SK-N-SH treated with all-trans-retinoic acid at 6 μM for 48 hours (cell line): ENCODE results near the gene NDRG3.

Experiments used
- ARNTL ChIP-seq: fragments of 450-650 bp; formaldehyde crosslinking; IDR thresholded peaks from 2 replicates; pipeline ENCODE4 v1.5.0; 2020; ENCODE audit warnings: low read depth, mild to moderate bottlenecking, moderate library complexity, borderline replicate concordance
- CREB5 ChIP-seq: fragments of 250-450 bp; sonication (Bioruptor Pico); IDR thresholded peaks from 2 replicates; pipeline ENCODE4 v1.5.1; 2020; ENCODE audit warnings: low read depth, mild to moderate bottlenecking, moderate library complexity
- CSRNP3 ChIP-seq: fragments of 250-450 bp; sonication (Bioruptor Pico); IDR thresholded peaks from 2 replicates; pipeline ENCODE4 v1.5.1; 2021; ENCODE audit warnings: mild to moderate bottlenecking, moderate library complexity
- GLIS3 ChIP-seq: fragments of 250-450 bp; sonication (Bioruptor Pico); IDR thresholded peaks from 2 replicates; pipeline ENCODE4 v1.5.0; 2020; ENCODE audit warnings: mild to moderate bottlenecking, moderate library complexity
- PATZ1 ChIP-seq: fragments of 250-450 bp; sonication (Bioruptor Pico); IDR thresholded peaks from 2 replicates; pipeline ENCODE4 v1.8.0; 2020; ENCODE audit warnings: mild to moderate bottlenecking, moderate library complexity, borderline replicate concordance
- RARB ChIP-seq: fragments of 250-450 bp; sonication (Bioruptor Pico); IDR thresholded peaks from 2 replicates; pipeline ENCODE4 v1.8.0; 2021; ENCODE audit warnings: mild to moderate bottlenecking, moderate library complexity
- ZFP3 ChIP-seq: fragments of 250-450 bp; sonication (Bioruptor Pico); IDR thresholded peaks from 2 replicates; pipeline ENCODE4 v1.5.0; 2020; ENCODE audit warnings: mild to moderate bottlenecking, moderate library complexity
- ZFP30 ChIP-seq: fragments of 450-650 bp; formaldehyde crosslinking; IDR thresholded peaks from 2 replicates; pipeline ENCODE4 v1.5.0; 2022; ENCODE audit warnings: mild to moderate bottlenecking, moderate library complexity

GRCh38 chr20:36628076-36628475 lies 117.8 kb downstream of the NDRG3 start:
- TF ChIP-seq ZFP30 (no peak), CREB5 (CRISPR knock-in tag) (no peak), PATZ1 (CRISPR knock-in tag) (no peak), CSRNP3 (CRISPR knock-in tag) (no peak), RARB (CRISPR knock-in tag) (no peak), ZFP3 (CRISPR knock-in tag) (no peak), ARNTL (CRISPR knock-in tag) (no peak), GLIS3 (no peak)
